Transverse colon (tissue), 4 donors: ENCODE measurements around the gene AMOTL1. TPM values are rescaled to one million over a fixed set of nuclear protein-coding genes. Genes with fewer than 3 reads are reported as not detected.
A peak's percentile ranks its signal among the peaks of the same experiment; 100 is the strongest.

Source experiments
- DNase-seq: peaks from one replicate; pipeline ENCODE4 v3.0.0-alpha.2; 2019
- H3K27ac ChIP-seq, 4 donors: fragments of 200-600 bp; sonication (generic); 2 replicates each; pipeline ENCODE4 v1.5.1; 2016 to 2018; ENCODE audit warnings: inconsistent platforms in 4 of 4
- H3K27me3 ChIP-seq: fragments of 200-600 bp; sonication (generic); 2 replicates; pipeline ENCODE4 v1.5.1; 2017; ENCODE audit warnings: inconsistent platforms
- H3K36me3 ChIP-seq, 4 donors: fragments of 200-600 bp; sonication (generic); 2 replicates each; pipeline ENCODE4 v1.5.1; 2017 to 2019; ENCODE audit warnings: inconsistent platforms in 4 of 4
- H3K4me1 ChIP-seq, 4 donors: fragments of 200-600 bp; sonication (generic); 2 replicates each; pipeline ENCODE4 v1.5.1; 2017 to 2020; ENCODE audit warnings: inconsistent platforms in 4 of 4
- H3K4me3 ChIP-seq, 4 donors: fragments of 200-600 bp; sonication (generic); 1 replicate in 1 of 4; 2 replicates in 3 of 4; pipeline versions ENCODE4 v1.5.1 to v1.6.1; 2017 to 2019; ENCODE audit warnings: inconsistent platforms in 4 of 4
- H3K9me3 ChIP-seq, 2 donors: fragments of 200-600 bp; sonication (generic); 2 replicates each; pipeline ENCODE4 v1.5.1; 2017 to 2019; ENCODE audit warnings: inconsistent platforms in 2 of 2
- EP300 ChIP-seq: sonication (generic); formaldehyde crosslinking; IDR thresholded peaks from one replicate; pipeline ENCODE4 v1.6.1; 2017; ENCODE audit warnings: antibody characterized with exemption, low read depth
- POLR2A ChIP-seq: fragments of 450-650 bp; IDR thresholded peaks from one replicate; pipeline ENCODE4 v1.6.1; 2016; ENCODE audit warnings: antibody characterized with exemption, mild to moderate bottlenecking, moderate library complexity
- POLR2AphosphoS5 ChIP-seq, 3 donors: sonication (generic); formaldehyde crosslinking; IDR thresholded peaks; one replicate each; pipeline ENCODE4 v1.6.1; 2016; ENCODE audit warnings: antibody characterized with exemption in 3 of 3
- WGBS, 2 donors: methylation state at CpG; one replicate each; pipeline ENCODE4 v1.1.5; 2018; ENCODE audit warnings: low coverage in 1 of 2; 5-methylcytosine and 5-hydroxymethylcytosine counted together
- in situ Hi-C, 4 donors: fragments of 200-750 bp; cut with MboI; loops; one replicate each; pipeline versions ENCODE4 v1.15.0 to v1.15.1; 2017; ENCODE audit warnings: low sequenced_read_pairs in 3 of 4, low pct_ligation_motif_present in 1 of 4, low pct_unique_long_range_greater_than_20kb in 1 of 4
- intact Hi-C: fragments of 100-400 bp; cut with DNase I; formaldehyde crosslinking; loops from one replicate; pipeline ENCODE4 v1.15.1; 2023; ENCODE audit warnings: low total_unique reads
- total RNA-seq, 4 donors: library from RNA; depleted of rRNA; stranded (reverse); fragments of >200 nt; gene quantifications; one replicate each; pipeline ENCODE4 v1.1.0, GENCODE V29; 2016
- TF ChIP-seq, protein P1 (sequence below), 5 experiments: fragments of 200-600 bp in 3 of 5; fragments of 450-650 bp in 2 of 5; sonication (generic) in 3 of 5; IDR thresholded peaks; 1 replicate in 2 of 5; 2 replicates in 3 of 5; pipeline ENCODE4 v1.5.1; 2016 to 2017; ENCODE audit warnings: antibody characterized with exemption in 5 of 5, inconsistent platforms in 3 of 5, mild to moderate bottlenecking in 2 of 5, moderate library complexity in 1 of 5

AMOTL1 gene
- total RNA-seq, 4 donors from 2014 or later, result 14.3 to 23.9 (median 16.8) TPM

DNA sequence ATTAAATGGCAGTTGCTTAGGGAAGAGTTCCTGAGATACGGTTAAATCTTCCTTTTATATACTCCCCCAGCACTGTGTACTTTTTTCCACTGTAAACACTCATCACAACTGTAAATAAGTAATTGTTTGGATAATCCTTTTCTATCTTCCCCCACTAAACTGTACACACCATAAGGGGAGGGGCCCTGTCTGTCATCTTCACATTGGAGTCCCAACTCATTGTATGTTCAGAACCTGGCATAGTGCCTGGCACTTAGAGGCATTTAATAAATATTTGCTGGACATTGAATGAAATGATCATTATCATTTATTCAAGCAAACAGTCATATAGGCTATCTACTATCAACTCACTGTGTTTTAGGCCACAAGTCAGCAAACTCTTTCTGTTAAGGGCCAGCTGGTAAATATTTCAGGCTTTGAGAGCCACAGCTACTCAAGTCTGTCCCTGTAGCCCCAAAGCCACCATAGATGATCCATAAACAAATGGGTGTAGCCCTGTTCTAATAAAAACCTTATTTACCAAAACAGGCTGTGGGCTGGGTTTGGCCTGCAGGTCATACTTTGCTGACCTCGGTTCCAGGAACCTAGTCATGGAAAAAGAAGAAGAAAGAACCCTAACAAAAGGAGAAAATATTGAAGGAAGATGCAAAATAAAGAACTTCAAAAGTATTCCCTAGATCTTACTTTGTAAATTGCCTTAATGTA, 70.0 kb downstream of the AMOTL1 start:
- Histone ChIP-seq H3K27me3 (no peaks in the 10 kb centered on the region), H3K4me1 (peaks cover 0 to 20% (median 11%) of the 10 kb centered on the region in 4 donors), H3K4me3 (no peak overlapping the region), H3K27ac (peak overlapping the region in 3 of 4 donors; percentile 19 to 30 (median 20)), H3K9me3 (no peaks in the 10 kb centered on the region), H3K36me3 (no peaks in the 10 kb centered on the region)
- TF ChIP-seq POLR2A, result no peak
- TF ChIP-seq EP300, result no peak
- no peak for TF ChIP-seq POLR2AphosphoS5 (IDR thresholded peaks at IDR 0.05)
- TF ChIP-seq, protein P1, sequence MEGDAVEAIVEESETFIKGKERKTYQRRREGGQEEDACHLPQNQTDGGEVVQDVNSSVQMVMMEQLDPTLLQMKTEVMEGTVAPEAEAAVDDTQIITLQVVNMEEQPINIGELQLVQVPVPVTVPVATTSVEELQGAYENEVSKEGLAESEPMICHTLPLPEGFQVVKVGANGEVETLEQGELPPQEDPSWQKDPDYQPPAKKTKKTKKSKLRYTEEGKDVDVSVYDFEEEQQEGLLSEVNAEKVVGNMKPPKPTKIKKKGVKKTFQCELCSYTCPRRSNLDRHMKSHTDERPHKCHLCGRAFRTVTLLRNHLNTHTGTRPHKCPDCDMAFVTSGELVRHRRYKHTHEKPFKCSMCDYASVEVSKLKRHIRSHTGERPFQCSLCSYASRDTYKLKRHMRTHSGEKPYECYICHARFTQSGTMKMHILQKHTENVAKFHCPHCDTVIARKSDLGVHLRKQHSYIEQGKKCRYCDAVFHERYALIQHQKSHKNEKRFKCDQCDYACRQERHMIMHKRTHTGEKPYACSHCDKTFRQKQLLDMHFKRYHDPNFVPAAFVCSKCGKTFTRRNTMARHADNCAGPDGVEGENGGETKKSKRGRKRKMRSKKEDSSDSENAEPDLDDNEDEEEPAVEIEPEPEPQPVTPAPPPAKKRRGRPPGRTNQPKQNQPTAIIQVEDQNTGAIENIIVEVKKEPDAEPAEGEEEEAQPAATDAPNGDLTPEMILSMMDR (IDR thresholded peaks at IDR 0.05), result no peak
- DNase-seq, result no peak
- in situ Hi-C loops (no loop called here), intact Hi-C loops (no loop called here)
- 66 to 78% methylated on average over 2 of the region's 2 CpGs for WGBS, 2 donors

DNA sequence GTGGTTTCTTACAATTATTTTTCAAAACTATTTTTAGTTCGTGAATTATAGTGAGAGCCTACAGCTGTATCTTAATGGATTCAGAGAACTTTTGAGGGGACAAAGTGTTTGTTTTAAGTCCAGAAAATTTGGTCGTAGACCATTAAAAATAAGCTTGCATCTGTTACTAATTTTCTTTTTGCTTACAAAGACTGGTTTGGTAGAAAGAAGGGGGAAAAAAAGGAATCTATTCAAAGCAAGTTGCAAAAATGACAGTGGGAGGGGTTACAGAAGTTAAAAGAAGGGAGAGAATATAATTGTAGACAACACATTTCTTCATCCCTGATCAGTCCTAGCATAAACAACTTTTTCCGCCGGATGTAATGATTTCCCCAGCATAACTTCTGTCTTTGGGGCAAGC, 72.1 kb downstream of the AMOTL1 start:
- no peak for TF ChIP-seq POLR2A
- TF ChIP-seq, protein P1 (IDR thresholded peaks at IDR 0.05), result no peak
- no peak for TF ChIP-seq POLR2AphosphoS5 (IDR thresholded peaks at IDR 0.05)
- TF ChIP-seq EP300, result no peak
- WGBS, 2 donors, result 67 to 82% methylated on average over 4 of the region's 4 CpGs
- Histone ChIP-seq H3K9me3 (no peaks in the 10 kb centered on the region), H3K4me3 (no peak overlapping the region), H3K27ac (peak overlapping the region in 1 of 4 donors; percentile 13), H3K4me1 (peaks cover 0 to 12% (median 3%) of the 10 kb centered on the region in 4 donors), H3K36me3 (no peaks in the 10 kb centered on the region), H3K27me3 (no peaks in the 10 kb centered on the region)
- no peak for DNase-seq
- intact Hi-C loops (no loop called here), in situ Hi-C loops (no loop called here)

DNA sequence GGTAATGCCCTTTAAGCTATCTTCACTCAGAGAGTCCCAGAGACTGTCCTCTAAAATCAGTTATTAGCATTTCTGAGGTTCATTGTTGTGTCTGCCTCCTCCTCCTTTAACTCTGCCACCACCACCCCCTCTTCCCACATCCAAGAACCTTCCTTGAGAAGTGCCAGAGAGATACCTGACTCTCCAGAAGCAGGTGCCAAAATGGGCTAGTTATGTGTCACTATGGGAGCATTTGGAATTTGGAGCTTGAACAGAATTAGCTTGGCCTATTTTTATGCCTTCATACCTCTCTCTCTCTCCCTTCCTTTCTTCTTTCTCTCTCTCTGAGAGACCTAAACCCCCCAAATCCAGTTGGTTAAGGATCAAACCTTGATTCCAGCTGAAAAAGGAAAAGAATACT, 75.9 kb downstream of the AMOTL1 start:
- H3K4me3 ChIP-seq, result no peak overlapping the region
- H3K36me3 ChIP-seq, result no peaks in the 10 kb centered on the region
- peak overlapping the region in 2 of 4 donors; percentile 62 to 68 for H3K27ac ChIP-seq
- TF ChIP-seq, protein P1 (IDR thresholded peaks at IDR 0.05), result no peak
- TF ChIP-seq POLR2AphosphoS5 (IDR thresholded peaks at IDR 0.05) (no peak), POLR2A (no peak), EP300 (no peak)
- in situ Hi-C loops, result no loop called here
- DNase-seq, result no peak
- no peaks in the 10 kb centered on the region for H3K9me3 ChIP-seq
- intact Hi-C loops, result no loop called here
- H3K27me3 ChIP-seq, result no peaks in the 10 kb centered on the region
- H3K4me1 ChIP-seq, result peaks cover 0 to 10% (median 2%) of the 10 kb centered on the region in 4 donors

DNA sequence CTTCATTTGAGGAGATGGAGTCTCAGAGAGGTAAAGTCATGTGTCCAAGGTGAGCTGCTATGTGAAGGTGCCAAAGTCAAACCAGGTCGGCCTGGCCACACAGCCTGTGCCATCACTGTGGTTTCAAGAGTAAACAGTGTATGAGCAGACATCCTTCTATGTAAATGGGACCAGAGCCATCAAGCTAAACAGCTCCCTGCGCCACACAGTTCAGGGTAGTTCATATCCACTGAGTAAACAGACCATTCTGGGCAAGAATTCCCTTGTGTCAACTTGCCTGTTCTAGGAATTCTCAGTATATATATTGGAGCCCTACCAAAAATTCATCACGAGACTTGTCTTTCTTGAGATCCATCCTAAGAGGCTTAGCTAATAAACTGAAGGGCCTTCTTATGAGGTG, 77.5 kb downstream of the AMOTL1 start:
- Histone ChIP-seq H3K27ac (peak overlapping the region; percentile 15 to 68 (median 56)), H3K27me3 (no peaks in the 10 kb centered on the region), H3K36me3 (no peaks in the 10 kb centered on the region), H3K4me3 (no peak overlapping the region), H3K4me1 (peaks cover 0 to 10% (median 2%) of the 10 kb centered on the region in 4 donors), H3K9me3 (no peaks in the 10 kb centered on the region)
- WGBS, 2 donors, result 18 to 31% methylated on average over 2 to 3 of the region's 3 CpGs
- no peak for DNase-seq
- intact Hi-C loops, result no loop called here
- in situ Hi-C loops, result no loop called here
- TF ChIP-seq, protein P1 (IDR thresholded peaks at IDR 0.05), result no peak
- no peak for TF ChIP-seq POLR2A
- peak in 2 of 3 donors; percentile 27 to 41 for TF ChIP-seq POLR2AphosphoS5 (IDR thresholded peaks at IDR 0.05)
- peak; percentile 28 for TF ChIP-seq EP300
